ENCODE data around the gene TEDC1. TPM values are rescaled to one million over a fixed set of nuclear protein-coding genes. Genes with fewer than 3 reads are reported as not detected.
A peak's percentile ranks its signal among the peaks of the same experiment; 100 is the strongest.

Gene TEDC1, protein sequence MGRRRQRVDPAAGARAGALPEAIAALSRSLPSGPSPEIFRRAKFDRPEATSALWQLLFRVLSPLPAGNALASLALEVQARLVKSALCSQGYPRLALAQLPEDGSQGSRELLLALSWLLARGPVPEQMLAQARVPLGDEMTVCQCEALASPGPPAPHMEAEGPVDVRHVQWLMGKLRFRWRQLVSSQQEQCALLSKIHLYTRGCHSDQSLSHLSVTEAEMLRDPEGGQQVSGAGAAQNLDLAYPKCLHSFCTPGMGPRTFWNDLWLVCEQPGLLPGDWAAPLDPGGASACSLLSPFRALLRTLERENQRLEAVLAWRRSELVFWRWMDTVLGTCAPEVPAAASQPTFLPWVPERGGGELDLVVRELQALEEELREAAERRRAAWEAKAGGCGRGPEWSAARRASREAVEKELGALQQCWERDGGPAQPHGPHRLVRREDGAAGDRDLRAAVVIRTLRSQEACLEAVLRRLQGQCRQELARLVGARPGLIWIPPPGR
- total RNA-seq = 1 to 10 TPM; 3.5 to 3.9 TPM

DNA sequence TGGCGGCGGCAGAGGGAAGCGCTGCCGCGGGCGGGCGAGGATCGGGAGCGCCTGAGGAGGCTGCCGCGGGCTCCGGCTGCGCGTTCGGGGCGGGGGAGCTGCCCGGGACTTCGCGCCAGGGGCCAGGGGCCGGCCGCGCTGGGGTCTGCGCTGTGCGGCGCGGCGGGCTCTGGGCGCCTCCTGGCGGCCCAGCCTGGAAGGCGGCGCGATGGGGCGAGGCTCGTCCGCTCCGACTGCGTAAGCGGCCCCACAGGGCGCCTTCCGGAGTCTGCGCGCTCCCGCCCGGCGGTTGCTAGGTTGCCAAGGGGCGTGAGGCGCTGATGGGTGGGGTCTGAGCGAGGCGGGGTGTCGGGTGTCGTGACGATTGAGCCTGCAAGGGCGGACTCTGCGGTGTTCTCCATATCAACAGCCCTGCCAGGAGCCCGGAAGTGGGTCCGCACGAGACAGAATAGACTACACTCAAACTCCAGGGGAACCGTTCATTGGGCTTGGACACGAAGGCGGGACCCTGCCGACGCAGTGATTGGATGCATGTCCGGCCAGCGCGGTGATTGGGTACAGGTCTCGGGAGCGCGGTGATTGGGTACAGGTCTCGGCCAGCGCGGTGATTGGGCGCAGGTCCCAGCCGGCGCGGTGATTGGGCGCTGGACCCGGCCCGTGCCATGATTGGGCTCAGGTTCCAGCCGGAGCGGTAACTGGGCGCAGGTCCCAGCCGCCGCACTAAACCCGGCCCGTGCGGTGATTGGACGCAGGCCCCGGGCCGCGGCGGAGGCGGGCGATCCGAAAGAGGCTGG is at the start of gene TEDC1:
TEDC1 (plus strand) TSS at position 675 of the 794 bp plus-strand sequence. CDS start 130 bp downstream, outside the sequence.
- Histone ChIP-seq H3K36me3 (no peaks in the 10 kb centered on the region), H3K27ac (peak within 1 kb of the TSS; percentile 95 to 98), H3K9me3 (no peaks in the 10 kb centered on the region), H3K27me3 (no peaks in the 10 kb centered on the region), H3K4me3 (peak within 1 kb of the TSS; percentile 59 to 74), H3K4me1 (peaks cover 0 to 57% of the 10 kb centered on the region in 2 donors)
- DNase-seq (ENCODE audit: low spot score) = peak; percentile 100
- TF ChIP-seq, protein P1, sequence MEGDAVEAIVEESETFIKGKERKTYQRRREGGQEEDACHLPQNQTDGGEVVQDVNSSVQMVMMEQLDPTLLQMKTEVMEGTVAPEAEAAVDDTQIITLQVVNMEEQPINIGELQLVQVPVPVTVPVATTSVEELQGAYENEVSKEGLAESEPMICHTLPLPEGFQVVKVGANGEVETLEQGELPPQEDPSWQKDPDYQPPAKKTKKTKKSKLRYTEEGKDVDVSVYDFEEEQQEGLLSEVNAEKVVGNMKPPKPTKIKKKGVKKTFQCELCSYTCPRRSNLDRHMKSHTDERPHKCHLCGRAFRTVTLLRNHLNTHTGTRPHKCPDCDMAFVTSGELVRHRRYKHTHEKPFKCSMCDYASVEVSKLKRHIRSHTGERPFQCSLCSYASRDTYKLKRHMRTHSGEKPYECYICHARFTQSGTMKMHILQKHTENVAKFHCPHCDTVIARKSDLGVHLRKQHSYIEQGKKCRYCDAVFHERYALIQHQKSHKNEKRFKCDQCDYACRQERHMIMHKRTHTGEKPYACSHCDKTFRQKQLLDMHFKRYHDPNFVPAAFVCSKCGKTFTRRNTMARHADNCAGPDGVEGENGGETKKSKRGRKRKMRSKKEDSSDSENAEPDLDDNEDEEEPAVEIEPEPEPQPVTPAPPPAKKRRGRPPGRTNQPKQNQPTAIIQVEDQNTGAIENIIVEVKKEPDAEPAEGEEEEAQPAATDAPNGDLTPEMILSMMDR (IDR thresholded peaks at IDR 0.05) = peak; percentile 86 to 94

DNA sequence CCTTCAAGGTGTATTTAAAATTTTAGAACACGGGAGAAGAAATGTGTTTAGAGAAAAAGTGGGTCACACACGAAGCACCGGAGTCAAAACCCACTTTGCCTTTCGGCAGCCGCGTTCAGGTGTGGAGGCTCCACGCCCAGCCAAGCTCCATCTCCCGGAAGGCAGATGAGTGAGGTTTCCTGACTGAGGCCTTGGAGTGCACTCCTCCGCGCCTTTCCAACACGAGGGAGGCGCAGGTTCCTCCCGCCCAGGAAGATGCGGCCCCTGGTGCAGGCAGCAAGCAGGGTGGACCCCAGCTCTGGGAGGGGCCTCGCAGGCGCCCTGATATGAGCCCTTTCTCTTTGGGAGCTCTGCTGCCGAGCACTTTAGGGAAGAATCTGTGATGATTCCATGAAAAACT is 48.9 kb upstream of the TEDC1 start:
- Histone ChIP-seq H3K36me3 (peaks cover 27% of the 10 kb centered on the region), H3K27ac (no peak overlapping the region), H3K4me3 (no peak overlapping the region), H3K4me1 (peaks cover 0 to 3% of the 10 kb centered on the region in 2 donors), H3K27me3 (no peaks in the 10 kb centered on the region), H3K9me3 (no peaks in the 10 kb centered on the region)
- DNase-seq (ENCODE audit: low spot score) = no peak
- TF ChIP-seq, protein P1 (IDR thresholded peaks at IDR 0.05) = no peak

DNA sequence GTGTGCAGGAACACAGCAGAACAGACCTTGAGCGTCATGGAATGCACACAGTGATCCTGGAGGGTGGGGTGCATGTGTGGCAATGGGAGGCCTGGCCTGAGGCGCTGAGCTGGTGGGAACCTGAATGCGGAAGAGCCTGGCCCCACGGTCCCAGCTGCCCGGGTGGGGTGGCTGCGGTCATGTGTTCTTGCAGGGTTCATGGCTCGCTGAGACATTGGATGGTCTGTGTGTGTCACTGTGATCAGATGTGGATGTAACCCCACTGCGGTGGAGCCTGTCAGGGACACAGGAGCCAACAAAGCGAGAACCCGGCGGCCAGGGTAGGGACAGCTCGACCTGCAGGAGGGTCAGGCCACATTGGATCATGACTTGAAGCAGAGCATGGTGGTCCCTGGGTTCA is 48.2 kb upstream of the TEDC1 start:
- no peak for DNase-seq (ENCODE audit: low spot score)
- no peaks in the 10 kb centered on the region for H3K9me3 ChIP-seq
- H3K4me1 ChIP-seq = peaks cover 0 to 10% of the 10 kb centered on the region in 2 donors
- H3K27me3 ChIP-seq = no peaks in the 10 kb centered on the region
- no peak overlapping the region for H3K27ac ChIP-seq
- TF ChIP-seq, protein P1 (IDR thresholded peaks at IDR 0.05) = no peak
- H3K36me3 ChIP-seq = peaks cover 27% of the 10 kb centered on the region
- no peak overlapping the region for H3K4me3 ChIP-seq

DNA sequence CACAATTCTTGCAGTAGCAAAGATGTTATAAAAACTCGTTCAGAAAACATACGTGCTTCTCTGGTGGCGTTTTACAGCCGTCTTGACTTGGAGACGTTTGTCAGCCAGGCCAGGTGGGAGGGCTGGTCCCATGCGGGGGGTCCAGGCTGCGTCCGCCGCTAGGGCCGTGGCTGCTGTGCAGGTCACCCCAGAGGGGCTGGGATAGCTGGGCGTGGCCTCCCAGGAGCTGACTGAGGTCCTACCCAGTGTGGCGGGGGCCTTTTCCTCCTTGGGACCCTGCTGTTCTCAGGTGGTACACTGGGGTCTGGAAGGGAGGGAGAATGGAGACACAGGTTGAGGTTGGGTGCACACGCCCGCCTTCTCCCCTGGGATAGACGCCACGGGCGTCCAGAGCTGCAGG is 46.2 kb upstream of the TEDC1 start:
- no peaks in the 10 kb centered on the region for H3K9me3 ChIP-seq
- no peak overlapping the region for H3K4me3 ChIP-seq
- H3K36me3 ChIP-seq = peaks cover 15% of the 10 kb centered on the region
- H3K4me1 ChIP-seq = peaks cover 0 to 30% of the 10 kb centered on the region in 2 donors
- no peaks in the 10 kb centered on the region for H3K27me3 ChIP-seq
- TF ChIP-seq, protein P1 (IDR thresholded peaks at IDR 0.05) = no peak
- H3K27ac ChIP-seq = no peak overlapping the region
- DNase-seq (ENCODE audit: low spot score) = no peak

DNA sequence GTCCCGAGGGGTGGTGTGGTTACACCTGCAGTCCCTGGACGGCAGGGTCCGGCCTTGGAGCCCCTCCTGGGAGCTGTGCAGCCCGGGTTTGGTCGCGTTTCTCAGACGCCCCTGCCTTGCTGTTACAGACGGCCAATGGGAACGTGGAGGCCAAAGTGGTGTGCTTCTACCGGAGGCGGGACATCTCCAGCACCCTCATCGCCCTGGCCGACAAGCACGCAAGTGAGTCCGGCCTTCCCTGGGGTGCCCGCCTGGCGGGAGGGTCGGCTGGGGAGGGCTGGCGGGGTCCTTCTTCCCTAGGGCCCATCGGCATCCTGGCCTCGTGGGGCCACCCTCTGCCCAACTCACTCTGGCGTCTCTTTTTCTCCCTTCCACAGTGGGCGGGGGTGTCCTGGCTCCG is 45.8 kb upstream of the TEDC1 start:
- TF ChIP-seq, protein P1 (IDR thresholded peaks at IDR 0.05) = no peak
- Histone ChIP-seq H3K36me3 (peaks cover 19% of the 10 kb centered on the region), H3K27me3 (no peaks in the 10 kb centered on the region), H3K27ac (no peak overlapping the region), H3K4me3 (no peak overlapping the region), H3K9me3 (no peaks in the 10 kb centered on the region), H3K4me1 (peaks cover 0 to 33% of the 10 kb centered on the region in 2 donors)
- no peak for DNase-seq (ENCODE audit: low spot score)

Data from right atrium auricular region (tissue), 2 donors.